PFSK-1 (cell line): ENCODE data around the gene USH2A.

ENCODE experiments used
- SIN3A ChIP-seq: IDR thresholded peaks from 2 replicates; pipeline ENCODE4 v1.6.1; 2012; ENCODE audit warnings: mild to moderate bottlenecking, low read length, moderate library complexity, borderline replicate concordance; ENCODE audit not compliant: insufficient read depth
- TAF1 ChIP-seq: IDR thresholded peaks from 2 replicates; pipeline ENCODE4 v1.6.1; 2012; ENCODE audit warnings: low read length, control low read depth, borderline replicate concordance; ENCODE audit not compliant: insufficient read depth
- TF ChIP-seq, protein P1 (sequence below), 2 experiments: IDR thresholded peaks; 2 replicates each; pipeline versions ENCODE4 v1.6.1 to v1.8.0; 2011 to 2012; ENCODE audit warnings: low read depth in 2 of 2, low read length in 2 of 2, control low read depth in 1 of 2, inconsistent platforms in 1 of 2, mild to moderate bottlenecking in 1 of 2, moderate library complexity in 1 of 2; ENCODE audit not compliant: insufficient read depth in 1 of 2

DNA sequence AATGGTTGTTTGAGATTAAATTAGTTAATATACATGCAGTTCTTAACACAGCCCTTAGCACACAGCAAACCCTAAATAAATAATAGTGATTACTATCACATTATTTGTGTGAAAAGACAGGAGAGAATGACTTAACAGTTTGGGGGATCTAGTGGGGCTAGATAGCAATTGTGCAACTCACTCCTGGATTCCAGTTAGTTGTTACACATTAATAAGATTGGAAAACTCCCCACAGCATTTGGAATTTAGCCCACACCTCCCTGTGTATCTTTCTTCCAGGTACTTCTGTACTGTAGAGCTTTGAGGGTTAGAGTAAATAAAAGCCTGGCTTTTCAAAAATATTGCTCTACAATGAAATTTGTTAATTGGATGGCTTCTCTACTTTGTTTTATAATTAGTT is 763.0 kb downstream of the USH2A start:
- TF ChIP-seq, protein P1, sequence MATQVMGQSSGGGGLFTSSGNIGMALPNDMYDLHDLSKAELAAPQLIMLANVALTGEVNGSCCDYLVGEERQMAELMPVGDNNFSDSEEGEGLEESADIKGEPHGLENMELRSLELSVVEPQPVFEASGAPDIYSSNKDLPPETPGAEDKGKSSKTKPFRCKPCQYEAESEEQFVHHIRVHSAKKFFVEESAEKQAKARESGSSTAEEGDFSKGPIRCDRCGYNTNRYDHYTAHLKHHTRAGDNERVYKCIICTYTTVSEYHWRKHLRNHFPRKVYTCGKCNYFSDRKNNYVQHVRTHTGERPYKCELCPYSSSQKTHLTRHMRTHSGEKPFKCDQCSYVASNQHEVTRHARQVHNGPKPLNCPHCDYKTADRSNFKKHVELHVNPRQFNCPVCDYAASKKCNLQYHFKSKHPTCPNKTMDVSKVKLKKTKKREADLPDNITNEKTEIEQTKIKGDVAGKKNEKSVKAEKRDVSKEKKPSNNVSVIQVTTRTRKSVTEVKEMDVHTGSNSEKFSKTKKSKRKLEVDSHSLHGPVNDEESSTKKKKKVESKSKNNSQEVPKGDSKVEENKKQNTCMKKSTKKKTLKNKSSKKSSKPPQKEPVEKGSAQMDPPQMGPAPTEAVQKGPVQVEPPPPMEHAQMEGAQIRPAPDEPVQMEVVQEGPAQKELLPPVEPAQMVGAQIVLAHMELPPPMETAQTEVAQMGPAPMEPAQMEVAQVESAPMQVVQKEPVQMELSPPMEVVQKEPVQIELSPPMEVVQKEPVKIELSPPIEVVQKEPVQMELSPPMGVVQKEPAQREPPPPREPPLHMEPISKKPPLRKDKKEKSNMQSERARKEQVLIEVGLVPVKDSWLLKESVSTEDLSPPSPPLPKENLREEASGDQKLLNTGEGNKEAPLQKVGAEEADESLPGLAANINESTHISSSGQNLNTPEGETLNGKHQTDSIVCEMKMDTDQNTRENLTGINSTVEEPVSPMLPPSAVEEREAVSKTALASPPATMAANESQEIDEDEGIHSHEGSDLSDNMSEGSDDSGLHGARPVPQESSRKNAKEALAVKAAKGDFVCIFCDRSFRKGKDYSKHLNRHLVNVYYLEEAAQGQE (IDR thresholded peaks at IDR 0.05; ENCODE audit: insufficient read depth in 1 of 2, low read depth in 2 of 2, low read length in 2 of 2) = no peak
- TF ChIP-seq SIN3A = no peak
- TF ChIP-seq TAF1 = no peak
